ENCODE results near the gene PAK6. TPM values are rescaled to one million over a fixed set of nuclear protein-coding genes. Genes with fewer than 3 reads are reported as not detected.

The PAK6 gene
- polyA plus RNA-seq, 1 of the 3 experiments (the other 2 are of a cell fraction) = 0.07 TPM

GRCh38 chr15:40263024-40263754 lies 24.3 kb downstream of the PAK6 start:
- ChIA-PET CTCF (interaction anchor here (1.2 to 25.6 kb wide), 7 partner anchors 10 to 219 kb away, joined by 3 to 868 read pairs (median 61); partner anchors contain the start of gene PAK6), POLR2A (no interaction called here)
- Histone ChIP-seq H3K9ac (no peak overlapping the region), H3K4me1 (ENCODE audit: control insufficient read depth in 1 of 2, insufficient read depth in 2 of 2, low read depth in 1 of 2, low read length in 1 of 2) (no peaks in the 10 kb centered on the region; a peak in 1 of 4 replicates), H4K20me1 (ENCODE audit: insufficient read depth) (no peaks in the 10 kb centered on the region), H3K27ac (ENCODE audit: low read depth in 2 of 2, low read length in 1 of 2) (peak overlapping the region in 1 of 2 experiments; percentile 46; a peak in 1 of 4 replicates), H3K4me3 (ENCODE audit: low read depth in 2 of 2, low read length in 1 of 2) (no peak overlapping the region), H2AFZ (ENCODE audit: low read depth) (no peak overlapping the region; the same call in 1 of the 2 replicates), H3F3A (replicated peaks; ENCODE audit: insufficient read depth) (peaks cover 9% of the 10 kb centered on the region), H3K27me3 (ENCODE audit: insufficient read depth) (no peaks in the 10 kb centered on the region), H3K79me2 (ENCODE audit: insufficient read depth) (no peaks in the 10 kb centered on the region), H3K9me3 (no peaks in the 10 kb centered on the region), H3K36me3 (replicated peaks in 1 of 2; ENCODE audit: control insufficient read depth in 1 of 2, insufficient read depth in 2 of 2, low read length in 1 of 2) (no peaks in the 10 kb centered on the region), H3K4me2 (peak overlapping the region; percentile 13; the same call in 1 of the 2 replicates), H3K9me2 (no peaks in the 10 kb centered on the region)
- TF ChIP-seq FOXJ3 (CRISPR knock-in tag; IDR thresholded peaks at IDR 0.05) (no peak), TAF1 (IDR thresholded peaks at IDR 0.05; ENCODE audit: borderline replicate concordance, low read depth, low read length) (no peak), ELF1 (IDR thresholded peaks at IDR 0.05) (no peak), NFIC (IDR thresholded peaks at IDR 0.05; ENCODE audit: borderline replicate concordance) (peak; percentile 21; the same call in 1 of the 2 replicates), JUND (IDR thresholded peaks at IDR 0.05) (peak; percentile 14; the same call in 1 of the 2 replicates), TEAD4 (IDR thresholded peaks at IDR 0.05; ENCODE audit: borderline replicate concordance, insufficient read depth) (no peak), FOSL2 (IDR thresholded peaks at IDR 0.05; ENCODE audit: borderline replicate concordance, low read depth) (peak; percentile 38; the same call in 1 of the 2 replicates), YY1 (IDR thresholded peaks at IDR 0.05; ENCODE audit: low read depth) (no peak), MAX (IDR thresholded peaks at IDR 0.05; ENCODE audit: low read depth) (peak; percentile 30; the same call in 1 of the 2 replicates), TCF12 (IDR thresholded peaks at IDR 0.05) (no peak), SIN3A (IDR thresholded peaks at IDR 0.05; ENCODE audit: borderline replicate concordance, low read depth, low read length) (no peak)
- WGBS (ENCODE audit: low lambda C conversion rate) = 71% methylated on average over 11 of the region's 12 CpGs
- DNase-seq = no peak

GRCh38 chr15:40264321-40265153 lies 25.7 kb downstream of the PAK6 start:
- Histone ChIP-seq H2AFZ (ENCODE audit: low read depth) (no peak overlapping the region), H3F3A (replicated peaks; ENCODE audit: insufficient read depth) (peaks cover 9% of the 10 kb centered on the region), H3K4me3 (ENCODE audit: low read depth in 2 of 2, low read length in 1 of 2) (no peak overlapping the region), H3K27ac (ENCODE audit: low read depth in 2 of 2, low read length in 1 of 2) (no peak overlapping the region), H3K79me2 (ENCODE audit: insufficient read depth) (no peaks in the 10 kb centered on the region), H3K9me2 (no peaks in the 10 kb centered on the region), H3K4me2 (no peak overlapping the region), H4K20me1 (ENCODE audit: insufficient read depth) (no peaks in the 10 kb centered on the region), H3K9ac (no peak overlapping the region), H3K36me3 (replicated peaks in 1 of 2; ENCODE audit: control insufficient read depth in 1 of 2, insufficient read depth in 2 of 2, low read length in 1 of 2) (no peaks in the 10 kb centered on the region), H3K4me1 (ENCODE audit: control insufficient read depth in 1 of 2, insufficient read depth in 2 of 2, low read depth in 1 of 2, low read length in 1 of 2) (no peaks in the 10 kb centered on the region; a peak in 1 of 4 replicates), H3K9me3 (no peaks in the 10 kb centered on the region), H3K27me3 (ENCODE audit: insufficient read depth) (no peaks in the 10 kb centered on the region)
- CTCF ChIA-PET = interaction anchor here (0.9 to 25.6 kb wide), 8 partner anchors 9 to 221 kb away, joined by 4 to 868 read pairs (median 32); partner anchors contain the start of gene PAK6
- TF ChIP-seq FOXJ3 (CRISPR knock-in tag; IDR thresholded peaks at IDR 0.05) = no peak
- TF ChIP-seq RAD21 (IDR thresholded peaks at IDR 0.05; ENCODE audit: low read length) = no peak
- TF ChIP-seq MXI1 (IDR thresholded peaks at IDR 0.05; ENCODE audit: low read depth, low read length) = no peak
- no peak for TF ChIP-seq GATA2 (CRISPR knock-in tag; IDR thresholded peaks at IDR 0.05)
- TF ChIP-seq SMC3 (IDR thresholded peaks at IDR 0.05; ENCODE audit: low read depth, low read length) = no peak
- TF ChIP-seq USF1 (IDR thresholded peaks at IDR 0.05; ENCODE audit: borderline replicate concordance, low read depth) = no peak
- no peak for TF ChIP-seq IRF3 (IDR thresholded peaks at IDR 0.05; ENCODE audit: low read depth, low read length)
- no peak for TF ChIP-seq MAX (IDR thresholded peaks at IDR 0.05; ENCODE audit: low read depth)
- no peak for TF ChIP-seq CTCF (IDR thresholded peaks at IDR 0.05)
- no peak for TF ChIP-seq JUND (IDR thresholded peaks at IDR 0.05)
- TF ChIP-seq NFIC (IDR thresholded peaks at IDR 0.05; ENCODE audit: borderline replicate concordance) = no peak
- TF ChIP-seq TAF1 (IDR thresholded peaks at IDR 0.05; ENCODE audit: borderline replicate concordance, low read depth, low read length) = no peak
- 86% methylated on average over 11 of the region's 16 CpGs for WGBS (ENCODE audit: low lambda C conversion rate)
- DNase-seq = no peak
- POLR2A ChIA-PET = interaction anchor here (1.4 kb wide), 1 partner anchor 14 kb away, joined by 3 read pairs; no protein-coding TSS in a partner anchor
